ENCODE data around the gene MYBPH.

The MYBPH gene

GRCh38 chr1:203122159-203122558, 53.5 kb downstream of the MYBPH start:
- no peak for TF ChIP-seq ZNF565 (CRISPR knock-in tag; conservative IDR thresholded peaks at IDR 0.05; ENCODE audit: low read depth)
- ATAC-seq, result no peak

GRCh38 chr1:203121186-203122015, 54.2 kb downstream of the MYBPH start:
- TF ChIP-seq BACH2 (CRISPR knock-in tag; IDR thresholded peaks at IDR 0.05; ENCODE audit: borderline replicate concordance) (no peak), OSR1 (CRISPR knock-in tag; IDR thresholded peaks at IDR 0.05) (no peak), SNAI2 (CRISPR knock-in tag; IDR thresholded peaks at IDR 0.05) (no peak), ESRRG (CRISPR knock-in tag; IDR thresholded peaks at IDR 0.05) (no peak), PATZ1 (CRISPR knock-in tag; IDR thresholded peaks at IDR 0.05; ENCODE audit: borderline replicate concordance) (no peak), ZNF8 (CRISPR knock-in tag; IDR thresholded peaks at IDR 0.05) (no peak), CSRNP3 (CRISPR knock-in tag; IDR thresholded peaks at IDR 0.05) (no peak), ISL1 (CRISPR knock-in tag; IDR thresholded peaks at IDR 0.05) (no peak), ZFP30 (CRISPR knock-in tag; IDR thresholded peaks at IDR 0.05) (no peak), ZFP3 (CRISPR knock-in tag; IDR thresholded peaks at IDR 0.05) (no peak), ZC3H10 (CRISPR knock-in tag; IDR thresholded peaks at IDR 0.05) (no peak), TSHZ2 (CRISPR knock-in tag; IDR thresholded peaks at IDR 0.05) (no peak), PPARA (CRISPR knock-in tag; IDR thresholded peaks at IDR 0.05; ENCODE audit: borderline replicate concordance) (no peak), TCF4 (CRISPR knock-in tag; IDR thresholded peaks at IDR 0.05; ENCODE audit: borderline replicate concordance) (no peak), CSDC2 (CRISPR knock-in tag; IDR thresholded peaks at IDR 0.05) (no peak), TOX (CRISPR knock-in tag; IDR thresholded peaks at IDR 0.05; ENCODE audit: borderline replicate concordance) (no peak)
- no peak for ATAC-seq

- no peak for ATAC-seq
- TF ChIP-seq ZC3H10 (CRISPR knock-in tag; IDR thresholded peaks at IDR 0.05), result no peak
- TF ChIP-seq GLIS3 (CRISPR knock-in tag; IDR thresholded peaks at IDR 0.05), result no peak
- no peak for TF ChIP-seq ISL1 (CRISPR knock-in tag; IDR thresholded peaks at IDR 0.05)
- no peak for TF ChIP-seq ESRRG (CRISPR knock-in tag; IDR thresholded peaks at IDR 0.05)
- no peak for TF ChIP-seq TCF4 (CRISPR knock-in tag; IDR thresholded peaks at IDR 0.05; ENCODE audit: borderline replicate concordance)
- no peak for TF ChIP-seq RARB (CRISPR knock-in tag; IDR thresholded peaks at IDR 0.05)
- no peak for TF ChIP-seq POU6F1 (CRISPR knock-in tag; IDR thresholded peaks at IDR 0.05; ENCODE audit: borderline replicate concordance, low read depth)
- no peak for TF ChIP-seq ZNF565 (CRISPR knock-in tag; conservative IDR thresholded peaks at IDR 0.05; ENCODE audit: low read depth)
- TF ChIP-seq PPARA (CRISPR knock-in tag; IDR thresholded peaks at IDR 0.05; ENCODE audit: borderline replicate concordance), result no peak
- no peak for TF ChIP-seq BACH2 (CRISPR knock-in tag; IDR thresholded peaks at IDR 0.05; ENCODE audit: borderline replicate concordance)
- TF ChIP-seq TSHZ2 (CRISPR knock-in tag; IDR thresholded peaks at IDR 0.05), result no peak
- TF ChIP-seq ZFP30 (CRISPR knock-in tag; IDR thresholded peaks at IDR 0.05), result no peak
- no peak for TF ChIP-seq TOX (CRISPR knock-in tag; IDR thresholded peaks at IDR 0.05; ENCODE audit: borderline replicate concordance)
- TF ChIP-seq PATZ1 (CRISPR knock-in tag; IDR thresholded peaks at IDR 0.05; ENCODE audit: borderline replicate concordance), result no peak
- no peak for TF ChIP-seq ARNTL (CRISPR knock-in tag; IDR thresholded peaks at IDR 0.05; ENCODE audit: borderline replicate concordance, low read depth)
Observed at GRCh38 chr1:203120325-203121153, 55.1 kb downstream of the MYBPH start.
